ENCODE results near the gene TP73.

DNA sequence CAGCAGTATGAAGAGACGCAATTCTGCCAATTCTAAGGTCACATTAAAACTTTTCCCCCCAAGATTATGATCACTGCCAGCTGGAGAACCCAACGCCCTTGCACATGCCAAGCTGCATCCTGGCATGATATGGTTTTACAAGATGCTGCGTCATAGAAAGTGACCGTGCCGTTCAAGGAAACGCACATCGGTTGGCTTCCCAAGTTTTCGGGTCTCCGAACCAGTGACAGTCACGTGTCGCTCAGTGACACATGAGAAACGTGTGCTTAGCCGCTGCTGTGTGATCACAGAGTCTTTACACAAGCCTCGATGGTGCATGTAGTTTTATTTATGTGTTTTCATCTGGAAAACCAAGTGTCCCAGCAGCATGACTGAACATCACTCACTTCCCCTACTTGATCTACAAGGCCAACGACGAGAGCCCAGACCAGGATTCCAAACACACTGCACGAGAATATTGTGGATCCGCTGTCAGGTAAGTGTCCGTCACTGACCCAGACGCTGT is 127.6 kb downstream of the TP73 start:
- TF ChIP-seq YY1 (IDR thresholded peaks at IDR 0.05; ENCODE audit: insufficient read depth, insufficient read length), result no peak
- no peak for TF ChIP-seq ZNF274 (IDR thresholded peaks at IDR 0.05; ENCODE audit: low read depth, low read length)
